GM06990 (cell line): ENCODE results near the gene CCDC51.
A peak's percentile ranks its signal among the peaks of the same experiment; 100 is the strongest.

Experiments
- DNase-seq: peaks from one replicate; pipeline ENCODE4 v3.0.0-alpha.2; 2011; ENCODE audit not compliant: insufficient read length; ENCODE audit errors: extremely low read depth
- H3K27me3 ChIP-seq: replicated peaks from 2 replicates; pipeline ENCODE4 v1.6.0; 2011; ENCODE audit warnings: low read length; ENCODE audit not compliant: control insufficient read depth, insufficient read depth
- H3K36me3 ChIP-seq: 2 replicates; pipeline ENCODE4 v1.5.1; 2011; ENCODE audit warnings: low read length; ENCODE audit not compliant: control insufficient read depth, insufficient read depth
- H3K4me3 ChIP-seq: replicated peaks from 2 replicates; pipeline ENCODE4 v1.5.1; 2011; ENCODE audit warnings: low read depth, mild to moderate bottlenecking, control low read depth, low read length
- TF ChIP-seq, protein P1 (sequence below): IDR thresholded peaks from 2 replicates; pipeline ENCODE4 v1.5.1; 2011; ENCODE audit warnings: low read length, control low read depth, mild to moderate bottlenecking, inconsistent platforms; ENCODE audit not compliant: insufficient read depth, poor library complexity, severe bottlenecking

CCDC51 gene

DNA sequence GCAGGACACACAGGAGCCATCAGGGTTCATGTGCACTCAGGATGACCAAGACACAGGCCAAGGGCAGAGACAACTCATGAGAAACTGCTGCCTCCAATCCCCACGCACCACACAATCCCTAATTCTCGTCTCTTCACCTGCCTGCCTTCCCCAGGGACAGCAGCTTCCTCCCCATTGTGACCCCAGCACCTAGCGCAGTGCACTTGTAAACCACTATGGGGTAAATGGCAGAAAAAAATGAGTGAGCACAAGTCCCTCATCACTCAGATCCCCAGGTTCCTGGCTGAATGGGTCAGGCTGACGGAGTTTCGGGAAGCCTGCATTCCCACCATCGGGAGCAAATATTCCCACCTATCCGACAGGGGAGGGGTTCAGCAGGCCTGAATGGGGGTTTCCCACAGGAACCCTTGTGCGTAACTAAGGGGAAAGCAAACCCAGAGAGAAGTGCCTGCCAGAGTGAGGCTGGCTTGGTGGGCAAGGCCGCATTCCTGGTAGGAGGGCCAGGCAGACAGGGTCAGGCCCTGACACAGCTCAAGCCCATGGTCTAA is 28.8 kb downstream of the CCDC51 start:
- no peak for DNase-seq
- Histone ChIP-seq H3K36me3 (no peaks in the 10 kb centered on the region; the same call in 1 of the 2 replicates), H3K4me3 (no peak overlapping the region), H3K27me3 (no peaks in the 10 kb centered on the region)
- TF ChIP-seq, protein P1, sequence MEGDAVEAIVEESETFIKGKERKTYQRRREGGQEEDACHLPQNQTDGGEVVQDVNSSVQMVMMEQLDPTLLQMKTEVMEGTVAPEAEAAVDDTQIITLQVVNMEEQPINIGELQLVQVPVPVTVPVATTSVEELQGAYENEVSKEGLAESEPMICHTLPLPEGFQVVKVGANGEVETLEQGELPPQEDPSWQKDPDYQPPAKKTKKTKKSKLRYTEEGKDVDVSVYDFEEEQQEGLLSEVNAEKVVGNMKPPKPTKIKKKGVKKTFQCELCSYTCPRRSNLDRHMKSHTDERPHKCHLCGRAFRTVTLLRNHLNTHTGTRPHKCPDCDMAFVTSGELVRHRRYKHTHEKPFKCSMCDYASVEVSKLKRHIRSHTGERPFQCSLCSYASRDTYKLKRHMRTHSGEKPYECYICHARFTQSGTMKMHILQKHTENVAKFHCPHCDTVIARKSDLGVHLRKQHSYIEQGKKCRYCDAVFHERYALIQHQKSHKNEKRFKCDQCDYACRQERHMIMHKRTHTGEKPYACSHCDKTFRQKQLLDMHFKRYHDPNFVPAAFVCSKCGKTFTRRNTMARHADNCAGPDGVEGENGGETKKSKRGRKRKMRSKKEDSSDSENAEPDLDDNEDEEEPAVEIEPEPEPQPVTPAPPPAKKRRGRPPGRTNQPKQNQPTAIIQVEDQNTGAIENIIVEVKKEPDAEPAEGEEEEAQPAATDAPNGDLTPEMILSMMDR = no peak

DNA sequence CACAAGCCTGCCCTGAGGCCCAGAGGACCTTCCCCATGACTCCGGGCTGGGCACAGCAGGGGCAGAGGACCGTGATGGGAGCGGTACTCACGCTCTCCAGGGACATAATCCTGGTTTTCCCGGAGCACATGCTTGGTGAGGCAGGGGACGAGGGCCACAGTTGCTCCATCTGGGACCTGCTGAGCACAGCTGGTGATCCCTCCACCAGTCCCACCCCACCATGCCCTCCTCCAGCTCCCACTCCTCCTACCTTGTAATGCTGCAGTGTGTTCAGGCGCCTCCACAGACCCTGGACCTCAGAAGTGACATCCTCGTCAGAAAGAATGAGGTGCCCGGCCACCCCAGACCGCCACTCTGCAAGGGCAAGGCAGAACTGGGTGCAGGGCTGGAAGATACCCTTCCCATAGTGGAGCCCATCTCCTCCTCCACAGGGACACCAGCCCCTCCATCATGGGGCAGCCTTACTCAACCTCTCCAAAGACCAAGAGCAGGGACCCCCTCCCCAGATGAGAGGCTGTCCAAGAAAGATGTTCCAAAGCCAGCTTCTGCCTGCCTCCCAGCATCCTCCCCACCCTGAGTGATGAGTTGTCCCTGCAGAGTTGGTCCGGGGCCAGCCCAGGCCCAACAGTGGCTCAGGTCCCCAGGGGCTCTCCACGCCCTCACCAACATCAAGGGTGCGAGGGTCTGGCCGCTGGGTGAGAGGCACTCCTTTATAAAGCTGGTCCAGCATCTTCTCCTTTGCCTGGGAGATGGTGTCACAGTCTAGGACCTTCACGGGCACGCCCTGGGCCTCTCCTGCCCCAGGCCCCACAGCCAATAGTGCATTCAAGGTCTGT is 29.5 kb downstream of the CCDC51 start:
- TF ChIP-seq, protein P1 = no peak
- Histone ChIP-seq H3K36me3 (no peaks in the 10 kb centered on the region; the same call in 1 of the 2 replicates), H3K27me3 (no peaks in the 10 kb centered on the region), H3K4me3 (no peak overlapping the region)
- no peak for DNase-seq

DNA sequence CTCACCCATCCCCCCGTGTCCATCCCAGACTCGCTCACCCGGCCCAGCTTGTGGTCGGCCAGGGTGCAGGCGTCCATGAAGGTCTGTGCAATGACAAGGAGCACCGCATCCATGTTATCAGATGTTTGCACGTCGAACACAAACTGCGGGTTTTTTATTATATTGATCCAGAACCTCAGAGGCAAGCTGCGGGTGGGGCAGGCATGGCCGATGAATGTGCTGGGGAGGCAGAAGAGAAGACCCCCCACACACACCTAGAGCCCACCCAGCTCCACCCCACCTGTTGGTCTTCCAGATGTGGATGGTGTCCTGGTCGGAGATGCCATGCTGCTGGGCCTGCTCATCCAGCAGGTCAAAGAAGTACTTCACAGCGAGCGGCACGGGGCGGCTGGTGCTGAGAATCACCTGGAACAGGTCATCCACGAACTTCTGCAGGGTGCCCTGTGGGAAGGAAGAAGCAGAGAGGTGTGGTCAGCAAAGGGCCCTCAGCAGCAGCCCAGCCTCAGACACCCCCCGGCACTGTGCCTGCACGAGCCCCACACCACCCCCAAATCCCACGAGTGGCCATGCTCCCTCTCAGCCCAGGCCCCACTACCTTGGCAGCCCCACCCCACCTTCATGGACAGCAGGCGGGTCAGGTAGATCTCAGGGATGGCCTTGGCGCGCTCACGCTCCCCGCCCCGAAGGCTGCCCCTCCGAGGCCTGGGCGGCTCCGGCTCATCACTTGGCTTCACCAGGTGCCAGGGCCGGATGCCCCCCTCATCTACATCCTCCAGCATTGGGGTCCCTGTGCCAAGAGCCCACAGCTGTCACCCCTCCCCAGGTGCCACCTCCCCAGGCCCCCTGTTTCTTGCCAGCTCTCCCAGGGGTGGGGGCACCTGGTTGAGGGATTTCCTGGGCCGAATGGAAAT is 30.4 kb downstream of the CCDC51 start:
- H3K27me3 ChIP-seq = no peaks in the 10 kb centered on the region
- TF ChIP-seq, protein P1 = no peak
- no peak overlapping the region for H3K4me3 ChIP-seq
- DNase-seq = no peak
- no peaks in the 10 kb centered on the region; the same call in 1 of the 2 replicates for H3K36me3 ChIP-seq

DNA sequence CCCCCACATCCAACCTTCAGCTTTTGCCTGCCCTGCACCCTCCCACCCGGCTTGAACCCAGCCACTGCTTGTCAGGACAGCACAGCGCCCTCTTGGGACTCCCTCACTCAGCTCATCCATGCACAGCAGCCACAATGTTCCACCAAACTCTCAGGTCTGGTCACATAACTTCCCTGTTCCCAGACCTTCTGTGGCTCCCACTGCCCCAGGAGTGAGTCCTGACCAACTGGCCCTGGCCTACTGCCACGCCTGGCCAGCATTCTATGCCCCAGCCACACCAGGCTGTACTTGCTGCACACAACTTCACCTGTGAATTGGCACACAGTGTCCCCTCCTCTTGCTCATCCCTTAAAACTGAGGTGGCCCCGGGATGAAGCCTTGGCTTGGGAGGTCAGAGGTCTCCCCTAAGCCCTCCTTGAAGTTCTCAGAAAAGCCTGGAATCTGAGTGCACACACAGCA is 31.1 kb downstream of the CCDC51 start:
- no peak for DNase-seq
- H3K27me3 ChIP-seq = no peaks in the 10 kb centered on the region
- H3K36me3 ChIP-seq = no peaks in the 10 kb centered on the region; the same call in 1 of the 2 replicates
- TF ChIP-seq, protein P1 = peak; percentile 26
- H3K4me3 ChIP-seq = no peak overlapping the region

DNA sequence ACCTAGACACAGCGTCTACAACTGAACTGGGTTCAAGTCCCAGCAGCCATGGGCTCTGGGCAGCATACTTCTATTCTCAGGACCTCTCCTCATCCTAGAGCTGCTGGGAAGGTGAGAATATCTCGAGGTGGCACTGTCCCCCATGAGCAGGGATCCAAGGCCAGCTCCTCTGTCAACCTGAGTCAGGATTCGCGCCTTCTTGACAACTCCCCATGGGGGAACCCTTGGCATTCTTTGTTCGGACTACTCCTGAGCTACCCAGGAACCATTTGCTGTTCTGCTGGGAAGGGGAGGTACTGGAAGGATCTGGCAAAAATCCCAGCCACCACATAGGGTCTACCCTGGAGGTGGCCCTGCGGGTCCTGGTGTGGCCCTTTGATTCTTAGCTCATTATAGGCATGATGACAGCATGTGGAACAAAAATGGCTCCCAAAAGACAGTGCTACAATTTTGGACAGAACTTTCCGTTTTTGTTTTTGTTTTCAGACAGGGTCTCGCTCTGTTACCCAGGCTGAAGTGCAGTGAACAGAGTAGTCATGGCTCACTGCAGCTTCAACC is 32.3 kb downstream of the CCDC51 start:
- Histone ChIP-seq H3K27me3 (no peaks in the 10 kb centered on the region), H3K4me3 (no peak overlapping the region), H3K36me3 (no peaks in the 10 kb centered on the region; the same call in 1 of the 2 replicates)
- TF ChIP-seq, protein P1 = no peak
- DNase-seq = no peak
